ENCODE data around the gene TMC3.

The TMC3 gene

DNA sequence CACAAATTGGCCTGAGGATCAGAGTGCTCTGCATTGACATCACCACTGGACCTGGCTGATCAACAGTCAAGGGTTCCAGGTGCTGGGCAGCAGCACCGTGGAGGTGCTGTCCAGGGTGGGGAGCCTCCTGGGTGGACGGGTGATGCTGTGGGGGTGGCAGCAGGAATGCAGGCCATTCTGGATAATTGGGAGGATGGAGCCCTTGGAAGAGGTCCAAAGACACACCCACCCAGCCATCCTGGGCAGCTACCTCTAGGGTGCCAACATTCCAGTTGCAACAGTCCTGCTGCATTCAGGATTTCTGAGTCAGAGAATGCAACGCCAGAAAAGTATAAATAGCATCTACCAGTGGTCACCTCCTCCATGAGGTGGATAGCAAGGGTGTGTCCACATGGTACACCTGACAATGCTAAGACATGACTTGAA lies 76.9 kb downstream of the TMC3 start:
- DNase-seq, result no peak

DNA sequence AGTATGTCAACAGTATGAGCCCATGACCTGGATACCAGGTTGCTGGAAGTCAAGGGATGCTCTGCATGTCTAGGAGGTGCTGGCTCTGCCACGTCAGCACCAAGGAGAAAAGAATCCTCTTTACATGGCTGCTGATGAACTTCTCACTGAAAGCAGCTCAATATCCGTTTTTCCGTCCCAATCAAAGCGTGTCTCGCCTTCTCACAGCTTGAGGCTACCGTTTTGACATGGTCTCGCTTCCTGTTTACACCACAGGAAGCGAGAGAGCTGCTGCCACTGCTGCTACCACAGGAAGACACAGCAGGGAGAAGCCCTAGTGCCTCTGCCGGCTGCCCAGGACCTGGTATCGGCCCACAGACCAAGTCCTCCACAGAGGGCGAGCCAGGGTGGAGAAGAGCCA lies 77.3 kb downstream of the TMC3 start:
- DNase-seq, result no peak

GRCh38 chr15:81296186-81296585 lies 77.8 kb downstream of the TMC3 start:
- no peak for DNase-seq

- no peak for DNase-seq
These were observed 78.4 kb downstream of the TMC3 start for GRCh38 chr15:81295486-81296121.

DNA sequence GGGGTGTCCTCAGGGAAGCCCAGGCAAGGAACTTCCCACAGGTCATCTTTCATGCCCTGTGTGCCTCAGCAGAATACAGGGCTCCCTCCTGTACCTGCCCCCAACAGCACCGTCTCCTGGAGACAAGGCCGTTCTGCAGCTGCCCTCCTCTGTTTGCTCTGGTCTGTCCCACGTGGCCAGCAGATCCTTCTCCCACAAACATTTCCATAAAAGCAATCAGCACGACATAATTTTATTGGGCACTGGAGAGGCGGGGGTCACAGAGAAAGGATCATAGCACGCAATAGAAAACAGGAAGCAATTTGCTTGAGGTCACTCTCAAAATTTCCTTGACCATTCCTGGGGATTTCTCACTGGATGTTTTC lies 79.5 kb downstream of the TMC3 start:
- no peak for DNase-seq

GRCh38 chr15:81293728-81294515 lies 80.1 kb downstream of the TMC3 start:
- no peak for DNase-seq

DNA sequence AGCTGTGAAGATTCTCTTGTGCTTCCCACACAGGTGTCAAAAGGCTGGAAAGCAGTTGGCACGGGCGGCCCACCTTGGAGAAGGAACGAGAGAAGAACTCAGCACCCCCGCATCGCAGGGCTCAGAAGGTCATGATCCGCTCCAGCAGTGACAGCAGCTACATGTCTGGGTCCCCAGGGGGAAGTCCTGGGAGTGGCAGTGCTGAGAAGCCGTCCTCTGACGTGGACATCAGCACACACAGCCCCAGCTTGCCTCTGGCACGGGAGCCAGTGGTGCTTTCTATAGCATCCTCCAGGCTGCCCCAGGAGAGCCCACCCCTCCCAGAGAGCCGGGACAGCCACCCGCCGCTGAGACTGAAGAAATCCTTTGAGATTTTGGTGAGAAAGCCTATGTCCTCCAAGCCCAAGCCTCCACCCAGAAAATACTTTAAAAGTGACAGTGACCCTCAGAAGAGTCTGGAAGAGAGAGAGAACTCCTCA lies 81.5 kb downstream of the TMC3 start:
- DNase-seq, result no peak

DNA sequence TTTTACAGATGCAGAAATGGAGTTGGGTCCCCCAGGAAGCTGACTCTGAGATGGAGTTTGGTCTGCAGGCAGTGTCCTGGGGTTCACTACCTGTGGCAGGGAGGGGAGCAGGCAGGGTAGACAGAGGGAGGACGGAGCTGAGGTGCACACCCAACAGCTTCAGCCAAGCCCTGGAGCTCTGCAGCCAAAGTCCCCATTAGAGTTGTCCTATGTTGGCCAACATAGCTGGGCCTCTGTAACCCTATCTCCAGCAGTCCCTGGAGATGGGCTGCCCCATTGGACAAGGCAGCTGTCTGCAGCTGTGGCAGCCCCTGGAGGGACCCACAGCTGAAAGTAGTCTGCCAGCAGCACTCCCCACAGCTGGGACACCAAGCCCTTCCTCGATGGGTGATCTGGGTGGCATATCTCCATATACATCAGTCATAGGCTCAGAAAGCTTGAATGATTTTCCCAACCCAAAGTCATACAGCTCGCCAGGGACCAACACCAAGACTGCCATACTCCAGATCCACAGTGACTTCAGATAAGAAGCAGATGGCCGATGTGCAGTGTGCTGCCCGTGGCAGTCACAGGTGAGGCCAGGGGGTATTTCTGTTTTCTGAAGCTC lies 82.0 kb downstream of the TMC3 start:
- DNase-seq, result no peak

GRCh38 chr15:81289910-81290309 lies 84.1 kb downstream of the TMC3 start:
- DNase-seq, result no peak

DNA sequence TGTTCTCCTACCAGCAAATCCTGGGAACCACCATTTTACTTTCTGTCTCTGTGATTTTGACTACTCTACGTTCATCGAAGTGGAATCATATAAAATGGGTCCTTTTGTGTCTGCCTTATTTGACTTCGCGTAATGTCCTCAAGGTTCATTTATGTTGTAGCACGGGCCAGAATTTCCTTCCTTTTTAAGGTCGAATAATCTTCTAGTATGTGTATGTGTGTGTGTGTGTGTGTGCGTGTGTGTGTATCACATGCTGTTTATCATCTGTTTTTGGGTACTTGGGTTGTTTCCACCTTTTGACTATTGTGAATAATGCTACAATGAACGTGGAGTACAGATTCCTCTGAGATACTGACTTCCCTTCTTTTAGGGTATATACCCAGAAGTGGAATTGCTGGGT lies 85.4 kb downstream of the TMC3 start:
- DNase-seq, result no peak

DNA sequence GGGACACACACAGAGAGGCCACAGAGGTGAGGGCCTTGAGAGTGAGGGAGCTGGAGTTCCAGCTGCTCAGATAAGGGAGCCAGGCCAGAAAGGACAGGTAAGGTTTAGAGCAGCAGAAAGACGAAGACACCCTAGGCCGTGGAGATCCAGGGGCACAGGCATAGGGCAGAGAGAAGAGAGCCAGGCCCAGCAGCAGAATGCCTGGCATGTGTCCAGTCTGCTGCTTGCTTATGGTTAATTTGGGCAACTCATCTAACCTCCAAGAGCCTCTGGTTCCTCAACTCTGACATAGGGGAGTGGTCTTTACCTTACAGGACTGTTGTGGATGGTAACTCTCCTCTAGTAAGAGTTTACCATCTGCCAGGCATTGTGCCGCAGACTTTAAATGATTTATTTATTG lies 86.0 kb downstream of the TMC3 start:
- no peak for DNase-seq

DNA sequence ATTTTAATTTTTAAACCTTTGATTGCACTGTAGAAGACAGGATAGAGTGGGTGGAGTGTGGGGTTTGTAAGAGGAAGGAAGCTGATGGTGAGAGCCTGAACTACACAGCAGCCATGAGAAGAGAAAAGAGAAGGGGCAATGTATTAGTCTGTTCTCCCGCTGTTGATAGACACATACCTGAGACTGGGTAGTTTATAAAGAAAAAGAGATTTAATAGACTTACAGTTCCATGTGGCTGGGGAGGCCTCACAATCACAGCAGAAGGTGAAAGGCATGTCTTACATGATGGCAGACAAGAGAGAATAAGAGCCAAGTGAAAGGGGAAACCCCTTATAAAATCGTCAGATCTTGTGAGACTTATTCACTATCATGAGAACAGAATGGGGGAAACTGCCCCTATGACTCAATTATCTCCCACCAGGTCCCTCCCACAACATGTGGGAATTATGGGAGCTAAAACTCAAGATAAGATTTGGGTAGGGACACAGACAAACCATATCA lies 87.3 kb downstream of the TMC3 start:
- no peak for DNase-seq

DNA sequence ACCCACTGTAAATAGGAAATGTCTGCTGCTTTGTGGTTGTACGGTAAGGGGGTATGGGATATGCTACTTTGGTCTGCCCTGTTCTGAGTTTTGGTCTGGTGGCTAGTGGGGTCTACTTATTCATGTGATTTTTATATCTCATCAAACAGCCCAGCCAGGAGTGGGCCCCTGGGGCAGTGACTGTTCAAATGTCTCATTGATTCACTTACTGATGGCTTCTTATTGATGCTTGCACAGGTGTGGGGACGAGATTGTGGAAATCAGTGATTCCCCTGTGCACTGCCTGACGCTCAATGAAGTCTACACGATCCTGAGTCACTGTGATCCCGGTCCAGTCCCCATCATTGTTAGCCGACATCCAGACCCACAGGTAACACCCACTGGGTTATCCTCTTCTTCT lies 88.6 kb downstream of the TMC3 start:
- DNase-seq, result no peak

- DNase-seq, result no peak
These were observed 89.6 kb downstream of the TMC3 start for GRCh38 chr15:81284256-81285031.

- no peak for DNase-seq
These were observed 91.1 kb downstream of the TMC3 start for GRCh38 chr15:81282911-81283310.

GRCh38 chr15:81282606-81282895 lies 91.5 kb downstream of the TMC3 start:
- DNase-seq, result no peak

DNA sequence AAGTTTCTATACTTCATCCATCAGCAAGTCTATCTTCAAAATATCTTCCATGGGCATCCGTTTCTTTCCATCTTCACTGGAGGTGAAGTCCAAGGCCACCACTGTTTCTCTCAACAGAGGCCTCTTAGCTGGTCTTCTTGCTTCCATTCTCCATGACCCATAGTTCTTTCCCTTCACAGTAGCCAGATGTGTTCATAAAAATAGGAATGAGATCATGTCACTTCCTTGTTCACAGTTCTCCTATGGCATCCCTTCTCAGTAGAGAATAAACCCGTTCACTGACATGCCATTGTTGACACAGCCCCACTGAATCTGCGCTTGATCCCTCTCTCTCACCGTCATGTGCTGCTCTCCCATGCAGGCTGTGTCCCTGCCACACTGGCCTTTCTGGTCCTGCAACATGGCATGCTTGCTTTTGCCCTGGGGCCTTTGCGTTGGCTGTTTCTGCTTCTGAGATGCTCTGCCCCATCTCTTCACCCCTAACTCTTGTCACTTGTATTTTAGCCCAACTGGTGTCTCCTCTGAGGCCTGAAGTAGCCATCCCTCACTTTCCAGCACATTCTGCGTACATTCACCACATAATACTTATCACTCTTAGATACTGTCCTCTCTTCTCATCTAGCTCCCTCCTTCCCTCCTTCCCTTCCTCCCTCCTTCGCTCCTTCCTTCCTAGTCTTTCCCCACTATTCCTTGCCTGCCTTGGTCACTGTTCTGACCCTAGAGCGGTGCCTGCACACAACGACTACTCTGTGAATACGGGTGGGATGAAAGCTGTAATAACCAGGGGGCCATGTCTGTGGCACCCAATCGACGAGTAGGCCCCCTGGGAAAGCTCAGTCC lies 92.0 kb downstream of the TMC3 start:
- DNase-seq, result no peak

DNA sequence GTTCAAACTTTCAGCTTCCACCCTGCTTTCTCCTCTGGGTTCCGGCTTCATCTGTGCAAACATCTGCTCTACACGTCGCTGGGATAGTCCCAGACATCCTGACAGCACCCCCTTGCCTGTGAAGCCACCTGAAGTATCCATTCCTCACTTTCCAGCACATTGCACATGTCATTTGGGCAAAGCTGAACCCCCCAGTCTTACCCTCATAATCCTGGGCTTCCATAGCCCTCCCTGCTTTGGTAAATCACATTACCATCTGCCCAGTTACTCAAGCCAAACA lies 92.6 kb downstream of the TMC3 start:
- no peak for DNase-seq

Measured in NCI-H524 (cell line).